Fibroblast of peridontal ligament (primary cell): Measurements from ENCODE around the gene ASB3.
A peak's percentile ranks its signal among the peaks of the same experiment; 100 is the strongest.
"Not testable (repeated sequence)": the region's sequence is repeated elsewhere in the genome, so short reads cannot be mapped to it uniquely, and the experiment has no call there.

Experiments
- DNase-seq: peaks from one replicate; pipeline ENCODE4 v3.0.0-alpha.2; 2010; ENCODE audit errors: extremely low read depth

Gene ASB3, protein sequence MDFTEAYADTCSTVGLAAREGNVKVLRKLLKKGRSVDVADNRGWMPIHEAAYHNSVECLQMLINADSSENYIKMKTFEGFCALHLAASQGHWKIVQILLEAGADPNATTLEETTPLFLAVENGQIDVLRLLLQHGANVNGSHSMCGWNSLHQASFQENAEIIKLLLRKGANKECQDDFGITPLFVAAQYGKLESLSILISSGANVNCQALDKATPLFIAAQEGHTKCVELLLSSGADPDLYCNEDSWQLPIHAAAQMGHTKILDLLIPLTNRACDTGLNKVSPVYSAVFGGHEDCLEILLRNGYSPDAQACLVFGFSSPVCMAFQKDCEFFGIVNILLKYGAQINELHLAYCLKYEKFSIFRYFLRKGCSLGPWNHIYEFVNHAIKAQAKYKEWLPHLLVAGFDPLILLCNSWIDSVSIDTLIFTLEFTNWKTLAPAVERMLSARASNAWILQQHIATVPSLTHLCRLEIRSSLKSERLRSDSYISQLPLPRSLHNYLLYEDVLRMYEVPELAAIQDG

DNA sequence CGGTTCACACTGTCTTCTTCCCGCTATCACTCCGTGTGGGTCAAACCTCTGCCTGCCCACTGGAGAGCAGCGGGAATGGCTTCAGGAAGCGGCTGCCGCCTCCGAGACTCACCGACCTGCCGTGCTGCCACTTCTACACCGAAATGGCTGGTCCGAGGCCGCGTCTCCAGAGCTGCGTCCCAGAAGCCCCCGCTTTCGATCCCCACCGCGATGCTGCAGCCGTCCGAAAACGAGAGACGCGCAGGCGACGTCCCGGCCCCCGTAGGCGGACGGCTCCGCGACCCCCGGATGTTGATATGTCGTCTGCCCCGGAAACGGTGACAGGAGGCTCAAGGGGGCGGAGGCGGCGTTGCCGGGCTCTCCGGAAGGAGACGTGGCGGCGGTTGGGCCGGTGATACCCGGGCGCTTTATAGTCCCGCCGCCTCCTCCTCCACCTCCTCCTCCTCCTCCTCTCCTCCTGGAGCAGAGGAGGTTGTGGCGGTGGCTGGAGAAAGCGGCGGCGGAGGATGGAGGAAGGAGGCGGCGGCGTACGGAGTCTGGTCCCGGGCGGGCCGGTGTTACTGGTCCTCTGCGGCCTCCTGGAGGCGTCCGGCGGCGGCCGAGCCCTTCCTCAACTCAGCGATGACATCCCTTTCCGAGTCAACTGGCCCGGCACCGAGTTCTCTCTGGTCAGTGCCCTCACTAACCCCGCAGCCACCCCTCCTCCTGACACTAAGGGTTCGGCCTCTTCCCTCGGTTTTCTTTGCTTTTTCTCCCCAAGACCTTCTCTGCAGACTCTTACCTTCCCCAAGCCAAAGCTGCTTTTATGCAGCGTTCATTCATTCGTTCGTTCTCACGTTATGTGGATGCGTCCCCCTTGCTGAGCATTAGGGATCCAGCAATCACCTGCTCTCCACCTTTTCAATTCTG lies at the start of gene ASB3, which contains the start of gene ERLEC1:
Gene ASB3 (minus strand): TSS at position 249 of the 909 bp plus-strand sequence. CDS start 21,381 bp downstream, outside the sequence.
Gene ERLEC1 (plus strand): TSS at position 340 of the 909 bp plus-strand sequence. CDS start 167 bp downstream, at position 507.
- peak; percentile 79 for DNase-seq

DNA sequence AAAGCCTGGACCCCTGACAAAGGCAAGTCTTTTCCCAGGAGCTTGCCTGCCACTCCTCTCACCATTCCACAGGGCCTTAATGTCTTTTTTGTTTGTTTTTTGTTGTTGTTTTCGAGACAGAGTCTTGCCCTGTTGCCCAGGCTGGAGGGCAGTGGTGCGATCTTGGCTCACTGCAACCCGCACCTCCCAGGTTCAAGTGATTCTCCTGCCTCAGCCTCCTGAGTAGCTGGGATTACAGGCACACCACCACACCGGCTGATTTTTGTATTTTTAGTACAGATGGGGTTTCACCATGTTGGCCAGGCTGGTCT lies 43.2 kb upstream of the ASB3 start:
- DNase-seq: not testable (repeated sequence)

DNA sequence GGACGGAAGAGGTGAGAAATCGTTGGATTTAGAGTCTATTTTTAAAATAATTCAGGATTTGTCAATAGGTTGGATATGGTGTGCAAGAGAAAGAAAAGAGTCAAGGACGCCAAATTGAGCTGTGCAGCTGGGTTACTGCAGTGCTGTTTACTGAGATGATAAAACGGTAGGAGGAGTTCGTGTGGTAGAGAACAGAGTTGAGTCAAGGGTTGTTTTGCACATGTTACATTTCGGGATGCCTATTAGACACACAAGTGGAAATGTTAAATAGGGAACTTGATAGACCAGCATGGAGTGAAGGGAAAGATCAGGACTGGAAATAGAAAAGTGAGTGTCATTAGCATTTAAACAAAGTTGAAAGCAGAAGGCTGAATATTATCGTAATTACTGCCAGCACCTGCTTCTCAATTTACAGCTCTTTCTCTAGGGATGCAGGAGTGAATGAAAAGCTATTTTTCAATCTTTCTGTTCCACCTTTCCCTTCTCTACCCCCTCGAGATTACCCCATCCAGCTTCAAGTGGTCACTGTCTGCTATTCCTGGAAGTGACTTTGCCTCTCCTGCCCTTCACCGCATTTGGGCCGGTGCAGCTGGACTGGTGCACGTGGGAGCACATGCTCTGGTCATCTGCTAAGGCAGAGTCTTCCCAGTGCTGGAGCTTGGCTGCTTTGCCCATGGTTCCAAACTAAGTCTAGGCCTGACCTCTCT lies 42.7 kb upstream of the ASB3 start:
- no peak for DNase-seq

DNA sequence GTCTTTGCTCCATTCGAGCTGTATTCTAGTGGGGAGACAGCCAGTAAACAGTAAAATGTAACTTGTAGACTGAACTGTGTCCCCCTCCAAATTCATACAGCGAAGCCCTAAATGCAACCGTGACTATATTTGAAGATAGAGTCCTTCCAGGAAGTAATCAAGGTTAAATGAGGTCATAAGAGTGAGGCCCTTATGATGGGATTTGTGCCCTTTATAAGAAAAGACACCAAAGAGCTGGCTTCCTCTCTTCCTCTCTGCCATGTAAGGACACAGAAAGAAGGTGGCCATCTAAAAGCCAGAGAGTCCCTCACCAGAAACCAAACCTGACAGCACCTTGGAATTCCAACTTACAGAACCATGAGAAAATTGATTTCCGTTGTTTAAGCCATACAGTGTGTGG lies 41.6 kb upstream of the ASB3 start:
- DNase-seq: no peak

GRCh38 chr2:53827398-53828175 lies 40.8 kb upstream of the ASB3 start:
- peak; percentile 13 for DNase-seq

GRCh38 chr2:53826587-53827397 lies 40.0 kb upstream of the ASB3 start:
- peak; percentile 9 for DNase-seq

GRCh38 chr2:53826030-53826410 lies 39.3 kb upstream of the ASB3 start:
- DNase-seq: no peak

DNA sequence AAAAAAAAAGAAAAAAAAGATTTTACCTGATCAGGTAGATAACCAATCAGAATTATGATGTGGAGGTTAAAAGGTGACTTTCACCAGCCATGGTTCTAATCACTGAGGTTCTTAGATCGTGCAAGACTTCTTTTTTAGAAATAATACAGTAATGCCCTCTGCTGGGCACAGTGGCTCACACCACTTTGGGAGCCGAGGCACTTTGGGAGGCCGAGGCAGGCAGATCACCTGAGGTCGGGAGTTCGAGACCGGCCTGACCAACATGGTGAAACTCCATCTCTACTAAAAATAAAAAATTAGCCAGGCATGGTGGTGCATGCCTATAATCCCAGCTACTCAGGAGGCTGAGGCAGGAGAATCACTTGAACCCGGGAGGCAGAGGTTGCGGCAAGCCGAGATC lies 36.9 kb upstream of the ASB3 start:
- DNase-seq: not testable (repeated sequence)

DNA sequence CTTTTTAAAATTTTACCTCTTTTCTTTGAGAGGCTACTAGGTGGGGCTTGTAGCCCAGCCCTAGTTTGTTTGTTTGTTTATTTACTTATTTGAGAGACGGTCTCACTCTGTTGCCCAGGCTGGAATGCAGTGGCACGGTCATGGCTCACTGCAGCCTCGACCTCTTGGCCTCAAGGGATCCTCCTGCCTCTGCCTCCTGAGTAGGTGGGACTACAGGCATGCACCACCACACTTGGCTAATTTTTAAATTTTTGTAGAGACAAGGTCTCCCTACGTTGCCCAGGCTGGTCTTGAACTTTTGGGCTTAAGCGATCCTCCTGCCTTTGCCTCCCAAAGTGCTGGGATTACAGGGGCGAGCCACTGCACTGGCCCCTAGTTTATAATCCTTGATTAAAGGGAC lies 35.1 kb upstream of the ASB3 start:
- DNase-seq: no peak

GRCh38 chr2:53820711-53821110 lies 34.0 kb upstream of the ASB3 start:
- no peak for DNase-seq

DNA sequence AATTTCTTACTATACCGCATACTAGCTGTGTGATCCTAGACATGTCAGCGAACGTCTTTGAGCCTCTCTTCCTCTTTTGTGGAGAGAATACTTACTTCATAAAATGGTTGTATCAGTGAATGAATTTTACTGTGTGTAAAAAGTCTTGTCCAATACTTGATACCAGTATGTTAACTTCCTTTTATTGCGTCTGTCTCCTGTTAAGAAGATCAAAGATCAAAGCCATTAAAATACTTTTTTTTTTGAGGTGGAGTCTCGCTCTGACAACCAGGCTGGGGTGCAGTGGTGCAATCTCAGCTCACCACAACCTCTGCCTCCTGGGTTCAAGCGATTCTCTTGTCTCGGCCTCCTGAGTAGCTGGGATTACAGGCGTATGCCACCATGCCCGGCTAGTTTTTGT lies 33.3 kb upstream of the ASB3 start:
- no peak for DNase-seq

DNA sequence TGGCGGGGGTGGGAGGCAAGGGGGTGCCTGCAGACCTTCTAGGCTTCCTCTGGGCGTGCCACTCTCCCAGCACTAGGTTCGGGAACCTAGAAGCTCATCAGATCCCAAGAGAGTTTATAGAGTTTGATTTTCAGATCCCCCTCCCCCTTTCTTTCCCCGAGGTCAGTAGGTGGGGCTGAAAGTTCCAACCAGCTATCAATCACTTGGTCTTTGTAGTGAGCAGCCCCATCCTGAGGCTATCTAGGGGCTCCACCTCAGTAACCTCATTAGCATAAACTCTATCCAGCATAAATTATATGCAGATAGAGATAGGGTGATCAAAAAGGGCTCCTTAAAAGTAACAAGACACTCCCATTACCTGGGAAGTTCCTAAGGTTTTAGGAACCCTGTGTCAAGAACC lies 32.9 kb upstream of the ASB3 start:
- no peak for DNase-seq

GRCh38 chr2:53818854-53819435 lies 32.2 kb upstream of the ASB3 start:
- DNase-seq: no peak

DNA sequence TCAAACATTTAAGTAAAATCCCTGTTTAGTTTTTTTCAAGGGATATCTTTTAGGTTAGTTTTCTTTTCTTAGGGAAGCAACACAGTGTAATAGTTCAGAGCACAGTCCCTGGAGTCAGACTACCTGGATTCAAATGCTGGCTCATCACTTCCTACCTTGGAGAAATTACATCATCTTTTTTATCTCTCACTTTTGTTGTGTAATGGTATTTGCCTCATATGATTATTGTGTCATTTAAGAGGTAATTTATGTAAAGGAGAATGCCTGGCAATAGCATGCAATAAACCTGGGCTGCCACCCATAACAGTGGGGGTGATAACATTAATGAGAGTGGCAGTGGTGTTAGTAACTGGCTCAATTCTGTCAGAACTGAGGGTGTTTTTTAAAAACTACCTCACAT lies 26.4 kb upstream of the ASB3 start:
- no peak for DNase-seq

GRCh38 chr2:53811601-53812000 lies 24.8 kb upstream of the ASB3 start:
- no peak for DNase-seq

- peak; percentile 34 for DNase-seq
Observed at GRCh38 chr2:53802617-53803151, 15.9 kb upstream of the ASB3 start.

GRCh38 chr2:53801547-53801946 lies 14.8 kb upstream of the ASB3 start:
- DNase-seq: no peak

DNA sequence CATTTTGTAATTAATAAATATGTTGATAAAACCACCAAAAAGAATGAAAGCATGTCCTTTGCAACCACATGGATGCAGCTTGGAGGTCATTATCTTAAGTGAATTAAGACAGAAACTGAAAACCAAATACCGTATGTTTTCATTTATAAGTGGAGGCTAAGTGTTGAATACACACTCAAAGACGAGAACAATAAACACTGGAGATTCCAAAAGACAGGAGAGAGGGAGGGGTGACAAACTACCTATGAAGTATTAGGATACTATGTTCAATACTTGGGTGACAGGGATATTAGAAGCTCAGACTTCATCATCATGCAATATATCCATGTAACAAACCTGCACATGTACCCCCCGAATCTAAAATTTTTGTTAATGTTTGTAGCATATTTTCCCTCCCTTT lies 7.1 kb upstream of the ASB3 start:
- no peak for DNase-seq

GRCh38 chr2:53793261-53793660 lies 6.5 kb upstream of the ASB3 start:
- DNase-seq: no peak
